Kidney (tissue), 14 donors: Measurements from ENCODE around the gene DNAJC28. TPM values are rescaled to one million over a fixed set of nuclear protein-coding genes. Genes with fewer than 3 reads are reported as not detected.

Experiments used
- DNase-seq, 5 donors: peaks; one replicate each; pipeline ENCODE4 v3.0.0-alpha.2; 2013 to 2020
- FAIRE-seq: peaks from 2 replicates; lab custom pipeline; 2012; peaks lifted over from hg19 to GRCh38; lab: Jason Lieb, UNC
- H3K27ac ChIP-seq, 2 donors: one replicate each; pipeline ENCODE4 v1.7.0; 2013; ENCODE audit warnings: low read depth in 2 of 2, low read length in 2 of 2, inconsistent platforms in 1 of 2
- H3K27me3 ChIP-seq: one replicate; pipeline ENCODE4 v1.7.1; 2013; ENCODE audit warnings: low read length, inconsistent platforms; ENCODE audit not compliant: control insufficient read depth, insufficient read depth
- H3K36me3 ChIP-seq, 3 donors: one replicate each; pipeline versions ENCODE4 v1.7.0 to v1.7.1; 2013; ENCODE audit warnings: low read length in 3 of 3, control low read depth in 1 of 3, inconsistent platforms in 1 of 3; ENCODE audit not compliant: insufficient read depth in 3 of 3, control insufficient read depth in 2 of 3
- H3K4me1 ChIP-seq, 3 donors: one replicate each; pipeline versions ENCODE4 v1.7.0 to v1.7.1; 2013; ENCODE audit warnings: low read length in 3 of 3, inconsistent platforms in 1 of 3, low read depth in 1 of 3; ENCODE audit not compliant: control insufficient read depth in 2 of 3, insufficient read depth in 2 of 3
- H3K4me3 ChIP-seq, 3 donors: one replicate each; pipeline versions ENCODE4 v1.7.0 to v1.8.1; 2013; ENCODE audit warnings: low read length in 3 of 3, control low read depth in 1 of 3, inconsistent platforms in 1 of 3
- H3K9ac ChIP-seq, 3 donors: one replicate each; pipeline versions ENCODE4 v1.7.0 to v1.7.1; 2013; ENCODE audit warnings: low read length in 3 of 3, control low read depth in 1 of 3, inconsistent platforms in 1 of 3
- H3K9me3 ChIP-seq, 3 donors: one replicate each; pipeline versions ENCODE4 v1.7.0 to v1.7.1; 2013; ENCODE audit warnings: low read length in 3 of 3, control low read depth in 1 of 3, inconsistent platforms in 1 of 3; ENCODE audit not compliant: control insufficient read depth in 2 of 3, insufficient read depth in 1 of 3
- intact Hi-C: fragments of 100-400 bp; cut with DNase I; formaldehyde crosslinking; loops from one replicate; pipeline ENCODE4 v1.11.1; 2022
- polyA plus RNA-seq: library from polyadenylated mRNA; stranded (reverse); fragments of 350-450 nt; fragmentation: Illumina TruSeq; extraction: RNeasy Lipid Tissue Mini Kit (QIAGEN cat#74804); gene quantifications from one replicate; pipeline ENCODE4 v1.2.3, GENCODE V29; 2014; ENCODE audit warnings: low read depth, low replicate concordance; ENCODE audit not compliant: insufficient read depth
- total RNA-seq: library from RNA; stranded (reverse); fragmentation: NEBNext Ultra II Directional; extraction: Animal tissue kit (Norgen Biotek cat#: 25700); gene quantifications from one replicate; pipeline ENCODE4 v1.2.1, GENCODE V29; 2021
- TF ChIP-seq, protein P1 (sequence below): IDR thresholded peaks from 3 replicates; pipeline ENCODE4 v1.5.1; 2012; ENCODE audit warnings: mild to moderate bottlenecking, moderate library complexity, borderline replicate concordance; ENCODE audit not compliant: insufficient read depth; ENCODE audit errors: extremely low read depth
- donor health status: control.
- donor health status: control.
- donor health status: control.
- donor health status: control.
- donor health status: control.
- donor health status: DM: yes; HTN: yes; CAD: no.
- donor health status: Normal renal cell carcinoma (clear cell type).

DNAJC28 gene
- total and polyA plus RNA-seq, 2 donors from 2014 or later, result 2.2 to 4.6 TPM

GRCh38 chr21:33539616-33540015 is 48.1 kb upstream of the DNAJC28 start:
- no peak for FAIRE-seq

GRCh38 chr21:33537212-33537611 is 45.7 kb upstream of the DNAJC28 start:
- FAIRE-seq, result no peak
- Histone ChIP-seq H3K27me3 (no peaks in the 10 kb centered on the region), H3K4me3 (no peak overlapping the region), H3K27ac (no peak overlapping the region), H3K36me3 (peaks cover 3 to 43% (median 26%) of the 10 kb centered on the region in 3 donors), H3K9me3 (no peaks in the 10 kb centered on the region), H3K4me1 (peaks cover 0 to 5% (median 0%) of the 10 kb centered on the region in 3 donors), H3K9ac (no peak overlapping the region)
- intact Hi-C loops, result no loop called here
- DNase-seq, result no peak
- TF ChIP-seq, protein P1, sequence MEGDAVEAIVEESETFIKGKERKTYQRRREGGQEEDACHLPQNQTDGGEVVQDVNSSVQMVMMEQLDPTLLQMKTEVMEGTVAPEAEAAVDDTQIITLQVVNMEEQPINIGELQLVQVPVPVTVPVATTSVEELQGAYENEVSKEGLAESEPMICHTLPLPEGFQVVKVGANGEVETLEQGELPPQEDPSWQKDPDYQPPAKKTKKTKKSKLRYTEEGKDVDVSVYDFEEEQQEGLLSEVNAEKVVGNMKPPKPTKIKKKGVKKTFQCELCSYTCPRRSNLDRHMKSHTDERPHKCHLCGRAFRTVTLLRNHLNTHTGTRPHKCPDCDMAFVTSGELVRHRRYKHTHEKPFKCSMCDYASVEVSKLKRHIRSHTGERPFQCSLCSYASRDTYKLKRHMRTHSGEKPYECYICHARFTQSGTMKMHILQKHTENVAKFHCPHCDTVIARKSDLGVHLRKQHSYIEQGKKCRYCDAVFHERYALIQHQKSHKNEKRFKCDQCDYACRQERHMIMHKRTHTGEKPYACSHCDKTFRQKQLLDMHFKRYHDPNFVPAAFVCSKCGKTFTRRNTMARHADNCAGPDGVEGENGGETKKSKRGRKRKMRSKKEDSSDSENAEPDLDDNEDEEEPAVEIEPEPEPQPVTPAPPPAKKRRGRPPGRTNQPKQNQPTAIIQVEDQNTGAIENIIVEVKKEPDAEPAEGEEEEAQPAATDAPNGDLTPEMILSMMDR, result no peak

More at GRCh38 chr21:33539616-33540015, 48.1 kb upstream of the DNAJC28 start:
- Histone ChIP-seq H3K9ac (no peak overlapping the region), H3K27ac (no peak overlapping the region), H3K9me3 (no peaks in the 10 kb centered on the region), H3K4me3 (no peak overlapping the region), H3K4me1 (peaks cover 0 to 5% (median 0%) of the 10 kb centered on the region in 3 donors), H3K36me3 (peaks cover 3 to 27% (median 21%) of the 10 kb centered on the region in 3 donors), H3K27me3 (no peaks in the 10 kb centered on the region)
- TF ChIP-seq, protein P1, result no peak
- intact Hi-C loops, result no loop called here
- no peak for DNase-seq

GRCh38 chr21:33531007-33531406 is 39.5 kb upstream of the DNAJC28 start:
- H3K36me3 ChIP-seq, result peaks cover 4 to 48% (median 32%) of the 10 kb centered on the region in 3 donors
- H3K27me3 ChIP-seq, result no peaks in the 10 kb centered on the region
- TF ChIP-seq, protein P1, result no peak
- FAIRE-seq, result no peak
- H3K9ac ChIP-seq, result no peak overlapping the region
- no peak overlapping the region for H3K4me3 ChIP-seq
- no peaks in the 10 kb centered on the region for H3K9me3 ChIP-seq
- intact Hi-C loops, result no loop called here
- no peak overlapping the region for H3K27ac ChIP-seq
- DNase-seq, result no peak
- no peaks in the 10 kb centered on the region for H3K4me1 ChIP-seq

DNA sequence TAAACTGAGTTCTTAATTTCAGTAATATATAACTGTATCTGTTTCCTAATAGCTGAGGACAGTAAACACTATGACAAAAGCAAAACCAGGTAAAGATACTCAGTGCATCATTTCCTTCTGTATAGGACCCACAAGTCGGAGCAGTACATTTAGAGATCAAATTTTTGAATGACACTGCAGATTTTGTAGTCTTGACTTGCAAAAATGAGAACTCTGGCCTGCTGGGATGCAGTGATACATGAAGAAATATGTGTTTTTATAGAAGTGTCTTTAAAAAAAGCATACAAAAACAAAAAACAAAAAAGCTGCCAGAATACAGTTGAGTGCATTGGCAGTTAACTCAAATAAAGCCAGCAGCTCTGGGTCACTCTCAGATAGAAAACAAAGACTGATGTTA is 31.4 kb upstream of the DNAJC28 start:
- peaks cover 0 to 25% (median 11%) of the 10 kb centered on the region in 3 donors for H3K36me3 ChIP-seq

More for the DNA sequence above, 31.4 kb upstream of the DNAJC28 start:
- H3K27me3 ChIP-seq, result no peaks in the 10 kb centered on the region
- intact Hi-C loops, result no loop called here
- FAIRE-seq (no peak), DNase-seq (no peak)
- H3K4me3 ChIP-seq, result no peak overlapping the region
- no peak overlapping the region for H3K9ac ChIP-seq
- TF ChIP-seq, protein P1, result no peak
- no peak overlapping the region for H3K27ac ChIP-seq
- H3K4me1 ChIP-seq, result no peaks in the 10 kb centered on the region
- no peaks in the 10 kb centered on the region for H3K9me3 ChIP-seq
